BLaER1 (cell line): ENCODE measurements around the gene LRRC4B.
"Not testable (repeated sequence)": the region's sequence is repeated elsewhere in the genome, so short reads cannot be mapped to it uniquely, and the experiment has no call there.

Experiments used
- H3K27ac ChIP-seq: shearing (Covaris generic); formaldehyde crosslinking; 2 replicates; pipeline ENCODE4 v1.8.1; 2022
- H3K27me3 ChIP-seq: shearing (Covaris generic); formaldehyde crosslinking; 2 replicates; pipeline ENCODE4 v1.8.1; 2022
- H3K36me3 ChIP-seq: shearing (Covaris generic); formaldehyde crosslinking; 2 replicates; pipeline ENCODE4 v1.8.1; 2022
- H3K4me1 ChIP-seq: shearing (Covaris generic); formaldehyde crosslinking; 2 replicates; pipeline ENCODE4 v1.8.1; 2022
- H3K4me2 ChIP-seq: shearing (Covaris generic); formaldehyde crosslinking; 2 replicates; pipeline ENCODE4 v1.8.1; 2022
- H3K4me3 ChIP-seq: shearing (Covaris generic); formaldehyde crosslinking; 2 replicates; pipeline ENCODE4 v1.8.1; 2022
- H3K9ac ChIP-seq: shearing (Covaris generic); formaldehyde crosslinking; 2 replicates; pipeline ENCODE4 v1.8.1; 2022
- H3K9me3 ChIP-seq: shearing (Covaris generic); formaldehyde crosslinking; 2 replicates; pipeline ENCODE4 v1.8.1; 2022
- H4K20me1 ChIP-seq: shearing (Covaris generic); formaldehyde crosslinking; 2 replicates; pipeline ENCODE4 v1.8.1; 2022
- Cebpa-rat ChIP-seq: shearing (Covaris generic); IDR thresholded peaks from 2 replicates; pipeline ENCODE4 v1.8.1; 2022

The LRRC4B gene

DNA sequence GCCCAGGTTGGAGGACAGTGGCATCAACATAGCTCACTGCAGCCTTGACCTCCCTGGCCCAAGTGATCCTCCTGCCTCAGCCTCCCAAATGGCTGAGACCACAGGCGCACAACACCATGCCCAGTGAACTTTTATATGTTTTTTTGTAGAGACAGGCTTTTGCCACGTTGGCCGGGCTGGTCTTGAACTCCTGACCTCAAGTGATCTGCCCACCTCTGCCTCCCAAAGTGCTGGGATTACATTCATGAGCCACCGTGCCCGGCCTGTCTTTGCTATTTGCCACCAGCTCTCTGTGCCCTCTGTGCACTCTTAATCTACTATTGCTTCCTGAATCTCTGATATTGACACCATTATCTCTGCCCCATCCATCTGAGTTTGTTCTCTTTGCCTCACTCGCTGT is 34.3 kb upstream of the LRRC4B start:
- Histone ChIP-seq H4K20me1 (no peaks in the 10 kb centered on the region), H3K4me2 (no peak overlapping the region), H3K9ac (no peak overlapping the region), H3K36me3 (no peaks in the 10 kb centered on the region), H3K27ac (no peak overlapping the region), H3K9me3 (no peaks in the 10 kb centered on the region; the same call in 1 of the 2 replicates), H3K4me1 (no peaks in the 10 kb centered on the region), H3K4me3 (no peak overlapping the region), H3K27me3 (no peaks in the 10 kb centered on the region)
- TF ChIP-seq Cebpa-rat, result no peak

DNA sequence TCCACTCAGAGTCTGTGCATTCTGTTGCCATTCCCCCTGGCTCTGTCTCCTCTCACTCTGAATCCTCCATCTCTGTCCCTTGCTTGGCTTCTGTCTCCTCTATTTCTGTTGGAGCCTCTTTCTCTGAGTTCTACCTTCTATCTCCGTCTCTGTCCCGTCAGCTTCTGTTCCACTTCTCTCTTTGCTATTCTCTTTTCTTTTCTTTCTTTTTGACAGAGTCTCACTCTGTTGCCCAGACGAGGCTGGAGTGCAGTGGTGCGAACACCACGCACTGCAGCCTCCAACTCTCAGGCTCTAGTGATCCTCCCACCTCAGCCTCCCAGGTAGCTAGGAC is 33.8 kb upstream of the LRRC4B start:
- Histone ChIP-seq H3K4me3 (no peak overlapping the region), H3K4me2 (no peak overlapping the region), H3K27ac (no peak overlapping the region), H3K9ac (no peak overlapping the region), H3K27me3 (no peaks in the 10 kb centered on the region), H3K9me3 (no peaks in the 10 kb centered on the region; the same call in 1 of the 2 replicates), H3K36me3 (no peaks in the 10 kb centered on the region), H4K20me1 (no peaks in the 10 kb centered on the region), H3K4me1 (no peaks in the 10 kb centered on the region)
- no peak for TF ChIP-seq Cebpa-rat

DNA sequence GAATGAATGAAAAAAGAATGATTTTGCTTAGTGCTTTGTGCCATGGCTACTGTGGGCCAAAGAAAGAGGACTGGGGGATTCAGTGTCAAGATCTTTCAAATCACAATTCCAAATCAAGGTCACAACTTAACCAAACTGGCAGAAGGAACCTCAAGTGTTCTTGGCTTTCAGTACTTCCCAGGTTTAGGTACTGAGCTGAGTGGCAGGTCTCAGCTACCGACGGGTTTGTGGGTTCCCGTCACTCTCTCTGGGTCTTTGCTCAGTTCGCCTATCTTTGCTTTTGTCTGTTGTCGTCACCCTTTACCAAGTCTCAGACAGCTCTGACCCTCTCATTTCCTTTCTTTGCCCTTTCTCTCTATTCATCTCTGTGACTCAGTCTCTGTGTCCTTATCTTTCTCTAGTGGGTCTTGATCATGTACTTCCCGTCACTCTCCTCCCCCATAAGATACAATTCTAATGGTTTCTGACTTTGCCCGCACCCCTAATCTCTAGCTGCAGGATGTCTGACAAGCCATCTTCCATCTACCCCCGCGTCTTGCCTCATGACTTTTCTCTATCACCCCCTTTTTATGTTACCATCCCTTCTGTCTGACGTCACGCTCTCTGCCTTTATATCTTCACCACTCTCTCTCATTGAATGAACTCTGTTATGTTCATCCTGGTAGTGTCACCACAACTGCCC is 33.3 kb upstream of the LRRC4B start:
- no peak overlapping the region for H3K9ac ChIP-seq
- H3K4me1 ChIP-seq, result no peaks in the 10 kb centered on the region
- H3K27ac ChIP-seq, result no peak overlapping the region
- no peak overlapping the region for H3K4me3 ChIP-seq
- no peaks in the 10 kb centered on the region for H4K20me1 ChIP-seq
- no peak for TF ChIP-seq Cebpa-rat
- H3K27me3 ChIP-seq, result no peaks in the 10 kb centered on the region
- H3K36me3 ChIP-seq, result no peaks in the 10 kb centered on the region
- H3K4me2 ChIP-seq, result no peak overlapping the region
- H3K9me3 ChIP-seq, result no peaks in the 10 kb centered on the region; the same call in 1 of the 2 replicates

DNA sequence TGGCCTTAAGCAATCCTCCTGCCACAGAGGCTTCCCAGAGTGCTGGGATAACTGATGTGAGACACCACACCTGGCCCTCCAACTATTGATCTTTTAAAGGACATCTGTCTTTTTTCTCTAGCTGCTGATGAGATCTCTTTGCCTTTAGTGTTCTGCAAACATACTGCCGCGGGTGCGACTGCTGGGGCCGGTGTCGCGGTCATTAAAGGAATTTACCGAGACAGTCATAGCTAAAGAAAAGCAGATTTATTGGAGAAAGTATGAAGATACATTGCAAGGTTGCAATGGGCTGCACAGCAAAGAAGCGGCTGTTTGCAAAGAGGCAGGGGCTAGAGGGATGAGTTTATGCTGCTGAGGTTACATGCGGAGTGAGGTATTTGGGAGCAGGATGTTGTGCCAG is 31.2 kb upstream of the LRRC4B start:
- Histone ChIP-seq H3K4me1 (no peaks in the 10 kb centered on the region), H3K4me2 (no peak overlapping the region), H3K27ac (no peak overlapping the region), H3K9ac (no peak overlapping the region), H3K36me3 (no peaks in the 10 kb centered on the region), H3K4me3 (no peak overlapping the region), H3K9me3 (no peaks in the 10 kb centered on the region; the same call in 1 of the 2 replicates), H4K20me1 (no peaks in the 10 kb centered on the region), H3K27me3 (no peaks in the 10 kb centered on the region)
- TF ChIP-seq Cebpa-rat, result no peak

DNA sequence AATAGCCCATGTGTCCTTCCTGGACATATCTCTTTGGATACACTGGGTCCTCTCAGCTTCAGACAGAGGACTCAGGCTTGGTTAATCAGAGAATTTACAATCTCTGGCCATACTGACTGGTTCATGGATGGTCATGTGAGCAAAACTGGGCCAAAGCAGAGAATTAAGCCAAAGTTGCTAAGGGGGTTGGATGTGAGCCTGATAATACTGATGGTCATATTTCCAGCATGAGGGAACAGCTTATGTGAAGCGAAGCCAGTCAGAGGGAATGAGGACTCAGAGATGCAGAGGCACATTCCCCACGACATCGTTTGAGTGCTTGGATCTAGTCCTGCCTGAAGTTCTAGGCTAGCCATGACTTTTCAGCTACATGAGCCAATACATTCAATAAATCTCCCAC is 22.0 kb upstream of the LRRC4B start:
- Histone ChIP-seq H3K4me3 (no peak overlapping the region), H3K9ac (no peak overlapping the region), H3K27me3 (no peaks in the 10 kb centered on the region), H3K9me3 (no peaks in the 10 kb centered on the region), H3K36me3 (no peaks in the 10 kb centered on the region), H4K20me1 (no peaks in the 10 kb centered on the region), H3K4me2 (no peak overlapping the region), H3K4me1 (no peaks in the 10 kb centered on the region), H3K27ac (no peak overlapping the region)
- no peak for TF ChIP-seq Cebpa-rat

DNA sequence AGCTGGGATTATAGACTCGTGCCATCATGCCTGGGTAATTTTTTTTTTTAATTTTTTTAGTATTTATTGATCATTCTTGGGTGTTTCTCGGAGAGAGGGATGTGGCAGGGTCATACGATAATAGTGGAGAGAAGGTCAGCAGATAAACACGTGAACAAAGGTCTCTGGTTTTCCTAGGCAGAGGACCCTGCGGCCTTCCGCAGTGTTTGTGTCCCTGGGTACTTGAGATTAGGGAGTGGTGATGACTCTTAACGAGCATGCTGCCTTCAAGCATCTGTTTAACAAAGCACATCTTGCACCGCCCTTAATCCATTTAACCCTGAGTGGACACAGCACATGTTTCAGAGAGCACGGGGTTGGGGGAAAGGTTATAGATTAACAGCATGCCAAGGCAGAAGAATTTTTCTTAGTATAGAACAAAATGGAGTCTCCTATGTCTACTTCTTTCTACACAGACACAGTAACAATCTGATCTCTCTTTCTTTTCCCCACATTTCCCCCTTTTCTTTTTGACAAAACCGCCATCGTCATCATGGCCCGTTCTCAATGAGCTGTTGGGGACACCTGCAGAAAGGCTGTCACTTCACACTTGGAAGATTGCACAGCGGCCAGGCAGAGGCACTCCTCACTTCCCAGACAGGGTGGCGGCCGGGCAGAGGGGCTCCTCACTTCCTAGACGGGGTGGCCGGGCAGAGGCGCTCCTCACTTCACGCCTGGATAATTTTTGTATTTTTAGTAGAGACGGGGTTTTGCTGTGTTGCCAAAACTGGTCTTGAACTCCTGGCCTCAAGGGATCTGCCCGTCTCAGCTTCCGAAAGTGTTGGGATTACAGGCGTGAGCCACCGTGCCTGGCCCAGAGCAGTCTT is 13.8 kb upstream of the LRRC4B start:
- H4K20me1 ChIP-seq, H3K27ac ChIP-seq, H3K9ac ChIP-seq, H3K36me3 ChIP-seq, H3K4me1 ChIP-seq, H3K4me2 ChIP-seq, H3K27me3 ChIP-seq, H3K4me3 ChIP-seq: not testable (repeated sequence)
- H3K9me3 ChIP-seq, result peaks cover 12% of the 10 kb centered on the region

DNA sequence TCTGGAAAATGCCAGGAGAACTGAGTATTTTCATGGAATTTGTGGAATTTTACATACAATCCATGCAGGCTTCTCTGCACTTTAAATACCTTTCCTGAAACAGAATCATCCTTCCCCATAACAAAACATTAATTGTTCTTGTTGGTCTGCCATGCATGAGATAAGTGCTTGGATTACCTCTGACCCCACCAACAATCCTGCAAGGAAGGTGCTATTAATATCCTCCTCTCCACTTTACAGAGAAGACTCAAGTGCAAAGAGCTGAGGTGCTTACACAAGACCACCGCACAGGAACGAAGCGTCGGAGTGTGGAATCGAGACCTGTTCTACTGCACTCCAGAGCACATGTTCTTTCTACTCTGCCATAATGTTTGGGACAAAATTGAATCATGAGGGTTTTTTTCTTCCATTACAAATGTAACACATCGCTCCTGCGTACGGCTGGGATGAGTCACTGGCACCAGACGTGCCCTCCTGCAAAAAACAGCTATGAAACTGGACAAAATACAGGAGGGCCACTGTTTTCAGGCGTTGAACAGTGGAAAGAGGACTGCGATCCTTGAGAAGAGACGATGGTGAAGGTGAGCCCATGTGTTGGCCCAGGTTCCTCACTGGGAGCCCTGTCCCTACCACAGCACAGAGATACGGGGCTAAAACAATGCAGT is 12.9 kb upstream of the LRRC4B start:
- H3K4me3 ChIP-seq, result no peak overlapping the region
- no peak overlapping the region for H3K27ac ChIP-seq
- no peaks in the 10 kb centered on the region for H4K20me1 ChIP-seq
- H3K36me3 ChIP-seq, result no peaks in the 10 kb centered on the region
- H3K27me3 ChIP-seq, result no peaks in the 10 kb centered on the region
- no peak overlapping the region for H3K9ac ChIP-seq
- no peak for TF ChIP-seq Cebpa-rat
- no peak overlapping the region for H3K4me2 ChIP-seq
- H3K9me3 ChIP-seq, result peaks cover 12% of the 10 kb centered on the region
- H3K4me1 ChIP-seq, result no peaks in the 10 kb centered on the region

DNA sequence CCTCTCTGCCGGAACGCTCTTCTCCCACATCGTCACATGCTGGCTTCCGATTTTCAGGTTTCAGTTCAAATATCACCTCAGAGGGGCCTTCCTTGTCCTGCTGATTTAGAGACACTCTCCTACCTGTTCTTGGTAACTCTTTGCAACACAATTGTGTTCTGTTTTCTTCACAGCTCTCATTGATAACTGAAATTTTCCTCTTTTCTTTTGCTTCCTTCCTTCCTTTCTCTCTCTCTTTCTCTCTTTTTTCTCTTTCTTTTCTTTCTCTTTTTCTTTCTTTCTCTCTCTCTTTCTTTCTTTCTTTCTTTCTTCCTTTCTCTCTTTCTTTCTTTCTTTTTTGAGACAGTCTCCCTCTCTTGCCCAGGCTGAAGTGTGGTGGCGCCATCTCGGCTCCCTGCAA is 12.0 kb upstream of the LRRC4B start:
- TF ChIP-seq Cebpa-rat, result no peak
- Histone ChIP-seq H3K4me3 (no peak overlapping the region), H3K4me1 (no peaks in the 10 kb centered on the region), H3K27ac (no peak overlapping the region), H3K9ac (no peak overlapping the region), H3K9me3 (peaks cover 12% of the 10 kb centered on the region), H4K20me1 (no peaks in the 10 kb centered on the region), H3K27me3 (no peaks in the 10 kb centered on the region), H3K4me2 (no peak overlapping the region), H3K36me3 (no peaks in the 10 kb centered on the region)

DNA sequence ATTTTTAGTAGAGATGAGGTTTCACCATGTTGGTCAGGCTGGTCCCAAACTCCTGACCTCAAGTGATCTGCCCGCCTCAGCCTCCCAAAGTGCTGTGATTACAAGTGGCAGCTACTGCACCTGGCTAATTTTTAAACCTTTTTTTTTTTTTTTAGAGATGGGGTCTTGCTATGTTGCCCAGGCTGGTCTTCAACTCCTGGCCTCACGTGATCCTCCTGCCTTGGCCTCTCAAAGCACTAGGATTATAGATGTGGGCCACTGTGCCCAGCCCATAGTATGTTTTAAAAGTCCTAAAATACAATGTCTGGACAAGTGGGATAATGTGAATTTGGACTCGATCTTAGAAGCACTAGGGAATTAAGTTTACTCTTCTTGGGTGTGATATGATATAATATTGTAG is 8.5 kb upstream of the LRRC4B start:
- H3K4me1 ChIP-seq, H3K27me3 ChIP-seq, H3K9me3 ChIP-seq, H3K4me2 ChIP-seq, H3K9ac ChIP-seq, H3K27ac ChIP-seq, H3K4me3 ChIP-seq, H4K20me1 ChIP-seq, H3K36me3 ChIP-seq: not testable (repeated sequence)

DNA sequence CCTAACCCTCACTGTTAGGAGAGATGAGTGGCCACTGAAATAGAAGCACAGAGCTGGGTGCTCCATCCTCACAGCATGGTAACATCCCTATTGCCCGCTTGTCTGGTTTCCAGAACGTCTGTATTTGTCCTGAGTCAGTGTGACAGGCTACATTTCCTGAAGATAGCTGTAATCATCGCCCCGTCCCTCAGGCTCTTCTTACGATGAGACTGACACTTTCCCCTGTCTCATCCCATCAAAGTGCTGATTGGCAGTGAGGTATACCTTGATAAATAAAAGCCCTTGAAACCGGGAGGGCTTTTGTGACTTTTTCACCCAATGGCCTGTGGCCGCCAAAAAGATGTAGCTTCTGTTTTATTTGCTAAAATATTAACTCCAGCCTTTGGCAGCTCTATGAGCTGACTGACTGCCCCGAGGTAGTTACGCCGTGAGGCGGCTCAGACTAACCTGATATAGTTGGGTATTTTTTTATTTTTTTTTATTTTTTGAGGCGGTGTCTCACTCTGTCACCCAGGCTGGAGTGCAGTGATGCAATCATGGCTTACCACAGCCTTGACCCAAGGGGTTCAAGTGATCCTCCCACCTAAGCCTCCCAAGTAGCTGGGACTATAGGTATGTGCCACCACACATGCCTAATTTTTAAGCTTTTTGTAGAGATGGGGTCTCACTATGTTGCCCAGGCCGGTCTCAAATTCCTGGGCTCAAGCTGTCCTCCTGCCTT is 5.7 kb upstream of the LRRC4B start:
- Histone ChIP-seq H3K9ac (no peak overlapping the region), H3K27me3 (peaks cover 13% of the 10 kb centered on the region), H3K36me3 (no peaks in the 10 kb centered on the region), H3K9me3 (no peaks in the 10 kb centered on the region), H3K27ac (no peak overlapping the region), H3K4me3 (no peak overlapping the region), H3K4me2 (0 out of 2 replicates have a peak overlapping the region, but pooled peaks have one; percentile 1), H3K4me1 (no peaks in the 10 kb centered on the region), H4K20me1 (no peaks in the 10 kb centered on the region)
- no peak for TF ChIP-seq Cebpa-rat
